ENCODE data around the gene GRAP2.

GRAP2 gene

DNA sequence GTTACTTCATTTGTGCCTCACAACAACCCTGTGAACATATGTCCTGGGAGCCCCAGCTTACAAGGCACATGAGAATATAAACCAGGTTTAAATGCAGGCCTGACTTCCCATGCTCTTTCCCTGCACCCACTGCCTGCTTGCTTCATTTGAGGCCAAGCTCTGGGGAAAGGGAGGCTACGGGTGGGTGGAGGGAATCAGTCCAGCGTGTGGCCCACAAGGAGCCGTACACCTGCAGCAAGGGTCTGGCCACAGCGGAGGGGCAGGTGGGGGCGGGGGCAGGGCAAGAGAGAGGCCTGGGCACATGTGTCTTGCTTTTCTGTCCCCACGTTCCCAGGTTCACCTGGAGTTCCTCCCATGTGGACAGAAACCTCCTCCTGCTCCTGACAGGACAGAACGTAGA is 120.1 kb downstream of the GRAP2 start:
- no peak for DNase-seq (ENCODE audit: low read depth)
- TF ChIP-seq, protein P1, sequence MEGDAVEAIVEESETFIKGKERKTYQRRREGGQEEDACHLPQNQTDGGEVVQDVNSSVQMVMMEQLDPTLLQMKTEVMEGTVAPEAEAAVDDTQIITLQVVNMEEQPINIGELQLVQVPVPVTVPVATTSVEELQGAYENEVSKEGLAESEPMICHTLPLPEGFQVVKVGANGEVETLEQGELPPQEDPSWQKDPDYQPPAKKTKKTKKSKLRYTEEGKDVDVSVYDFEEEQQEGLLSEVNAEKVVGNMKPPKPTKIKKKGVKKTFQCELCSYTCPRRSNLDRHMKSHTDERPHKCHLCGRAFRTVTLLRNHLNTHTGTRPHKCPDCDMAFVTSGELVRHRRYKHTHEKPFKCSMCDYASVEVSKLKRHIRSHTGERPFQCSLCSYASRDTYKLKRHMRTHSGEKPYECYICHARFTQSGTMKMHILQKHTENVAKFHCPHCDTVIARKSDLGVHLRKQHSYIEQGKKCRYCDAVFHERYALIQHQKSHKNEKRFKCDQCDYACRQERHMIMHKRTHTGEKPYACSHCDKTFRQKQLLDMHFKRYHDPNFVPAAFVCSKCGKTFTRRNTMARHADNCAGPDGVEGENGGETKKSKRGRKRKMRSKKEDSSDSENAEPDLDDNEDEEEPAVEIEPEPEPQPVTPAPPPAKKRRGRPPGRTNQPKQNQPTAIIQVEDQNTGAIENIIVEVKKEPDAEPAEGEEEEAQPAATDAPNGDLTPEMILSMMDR (conservative IDR thresholded peaks at IDR 0.05; ENCODE audit: low read length) = no peak

GRCh38 chr22:40021401-40022000 is 120.6 kb downstream of the GRAP2 start:
- no peak for DNase-seq (ENCODE audit: low read depth)
- TF ChIP-seq, protein P1 (conservative IDR thresholded peaks at IDR 0.05; ENCODE audit: low read length) = no peak
- no peak overlapping the region for H3K4me3 ChIP-seq (ENCODE audit: low read length)

More for the DNA sequence above, 120.1 kb downstream of the GRAP2 start:
- H3K4me3 ChIP-seq (ENCODE audit: low read length) = no peak overlapping the region

GRCh38 chr22:40022536-40023240 is 121.8 kb downstream of the GRAP2 start:
- TF ChIP-seq, protein P1 (conservative IDR thresholded peaks at IDR 0.05; ENCODE audit: low read length) = no peak
- no peak overlapping the region for H3K4me3 ChIP-seq (ENCODE audit: low read length)
- DNase-seq (ENCODE audit: low read depth) = no peak
